Prostate gland (tissue), 2 donors: ENCODE data around the gene SH3BP4.

ENCODE experiments used
- POLR2A ChIP-seq: fragments of 450-650 bp; IDR thresholded peaks from one replicate; pipeline ENCODE4 v1.6.1; 2016; ENCODE audit warnings: antibody characterized with exemption, mild to moderate bottlenecking
- TF ChIP-seq, protein P1 (sequence below), 4 experiments: fragments of 200-600 bp in 2 of 4; fragments of 450-650 bp in 2 of 4; sonication (generic) in 2 of 4; IDR thresholded peaks; 1 replicate in 3 of 4; 2 replicates in 1 of 4; pipeline ENCODE4 v1.5.1; 2016 to 2019; ENCODE audit warnings: antibody characterized with exemption in 4 of 4, mild to moderate bottlenecking in 2 of 4, moderate library complexity in 2 of 4

DNA sequence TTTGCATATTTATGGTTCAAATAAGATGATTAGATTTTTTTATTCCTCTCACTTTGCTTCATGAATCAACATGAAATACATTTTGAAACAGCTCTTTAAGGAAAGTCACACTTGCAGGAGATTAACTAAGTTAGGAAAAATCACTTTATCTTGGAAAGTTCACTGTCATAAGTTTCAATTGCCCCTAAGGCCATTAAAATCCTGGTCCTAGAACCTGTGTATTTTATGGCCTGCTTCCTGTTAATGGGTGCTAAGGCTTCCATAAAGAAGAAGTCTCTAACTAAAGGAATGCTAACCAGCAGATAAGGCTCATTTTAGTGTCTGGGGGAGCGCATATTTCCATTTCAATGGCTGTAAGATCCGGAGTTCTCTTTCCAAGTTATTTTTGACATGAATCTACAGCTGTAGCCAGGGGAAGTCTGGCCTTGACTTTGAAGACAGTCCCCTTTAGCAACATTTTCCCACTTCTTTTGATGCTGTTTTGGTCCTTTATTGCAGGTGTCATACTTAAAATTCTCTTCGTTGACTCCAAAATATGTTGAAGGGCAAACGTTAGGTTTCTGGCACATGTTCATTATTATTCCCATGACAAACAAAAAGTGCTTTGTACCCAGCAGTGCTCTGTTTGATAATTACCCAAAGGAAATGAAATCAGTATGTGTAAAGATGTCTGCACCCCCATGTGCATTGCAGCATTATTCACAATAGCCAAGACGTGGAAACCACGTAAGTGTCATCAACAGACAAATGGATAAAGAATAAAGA lies 34.4 kb upstream of the SH3BP4 start:
- TF ChIP-seq, protein P1, sequence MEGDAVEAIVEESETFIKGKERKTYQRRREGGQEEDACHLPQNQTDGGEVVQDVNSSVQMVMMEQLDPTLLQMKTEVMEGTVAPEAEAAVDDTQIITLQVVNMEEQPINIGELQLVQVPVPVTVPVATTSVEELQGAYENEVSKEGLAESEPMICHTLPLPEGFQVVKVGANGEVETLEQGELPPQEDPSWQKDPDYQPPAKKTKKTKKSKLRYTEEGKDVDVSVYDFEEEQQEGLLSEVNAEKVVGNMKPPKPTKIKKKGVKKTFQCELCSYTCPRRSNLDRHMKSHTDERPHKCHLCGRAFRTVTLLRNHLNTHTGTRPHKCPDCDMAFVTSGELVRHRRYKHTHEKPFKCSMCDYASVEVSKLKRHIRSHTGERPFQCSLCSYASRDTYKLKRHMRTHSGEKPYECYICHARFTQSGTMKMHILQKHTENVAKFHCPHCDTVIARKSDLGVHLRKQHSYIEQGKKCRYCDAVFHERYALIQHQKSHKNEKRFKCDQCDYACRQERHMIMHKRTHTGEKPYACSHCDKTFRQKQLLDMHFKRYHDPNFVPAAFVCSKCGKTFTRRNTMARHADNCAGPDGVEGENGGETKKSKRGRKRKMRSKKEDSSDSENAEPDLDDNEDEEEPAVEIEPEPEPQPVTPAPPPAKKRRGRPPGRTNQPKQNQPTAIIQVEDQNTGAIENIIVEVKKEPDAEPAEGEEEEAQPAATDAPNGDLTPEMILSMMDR (IDR thresholded peaks at IDR 0.05) = no peak
- TF ChIP-seq POLR2A = no peak
